ENCODE measurements around the gene RNF215.

Gene RNF215

DNA sequence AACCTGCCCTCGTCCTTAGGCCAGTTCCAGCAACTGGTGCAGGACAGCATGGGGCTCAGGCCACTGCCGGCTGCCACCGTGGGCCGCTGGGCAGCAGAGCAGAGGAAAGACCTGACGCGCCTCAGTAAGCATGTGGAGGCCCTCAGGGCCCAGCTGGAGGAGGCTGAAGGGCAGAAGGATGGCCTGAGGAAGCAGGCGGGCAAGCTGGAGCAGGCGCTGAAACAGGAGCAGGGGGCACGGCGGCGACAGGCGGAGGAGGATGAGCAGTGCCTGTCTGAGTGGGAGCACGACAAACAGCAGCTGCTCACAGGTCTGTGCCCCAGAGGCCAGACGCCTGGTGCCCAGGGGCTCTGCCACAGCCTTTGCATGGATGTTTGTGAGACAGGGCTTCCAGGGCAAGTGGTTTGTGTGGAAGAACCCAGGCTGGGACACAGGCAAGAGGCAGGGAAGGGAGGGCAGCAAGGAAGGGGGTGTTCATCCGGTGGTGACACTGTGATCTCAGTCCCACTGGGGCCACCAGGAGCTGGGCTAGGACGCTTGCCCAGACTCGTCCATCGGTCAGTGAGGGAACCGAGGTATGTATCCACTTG, 16.5 kb downstream of the RNF215 start:
- TF ChIP-seq, protein P1, sequence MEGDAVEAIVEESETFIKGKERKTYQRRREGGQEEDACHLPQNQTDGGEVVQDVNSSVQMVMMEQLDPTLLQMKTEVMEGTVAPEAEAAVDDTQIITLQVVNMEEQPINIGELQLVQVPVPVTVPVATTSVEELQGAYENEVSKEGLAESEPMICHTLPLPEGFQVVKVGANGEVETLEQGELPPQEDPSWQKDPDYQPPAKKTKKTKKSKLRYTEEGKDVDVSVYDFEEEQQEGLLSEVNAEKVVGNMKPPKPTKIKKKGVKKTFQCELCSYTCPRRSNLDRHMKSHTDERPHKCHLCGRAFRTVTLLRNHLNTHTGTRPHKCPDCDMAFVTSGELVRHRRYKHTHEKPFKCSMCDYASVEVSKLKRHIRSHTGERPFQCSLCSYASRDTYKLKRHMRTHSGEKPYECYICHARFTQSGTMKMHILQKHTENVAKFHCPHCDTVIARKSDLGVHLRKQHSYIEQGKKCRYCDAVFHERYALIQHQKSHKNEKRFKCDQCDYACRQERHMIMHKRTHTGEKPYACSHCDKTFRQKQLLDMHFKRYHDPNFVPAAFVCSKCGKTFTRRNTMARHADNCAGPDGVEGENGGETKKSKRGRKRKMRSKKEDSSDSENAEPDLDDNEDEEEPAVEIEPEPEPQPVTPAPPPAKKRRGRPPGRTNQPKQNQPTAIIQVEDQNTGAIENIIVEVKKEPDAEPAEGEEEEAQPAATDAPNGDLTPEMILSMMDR (IDR thresholded peaks at IDR 0.05; ENCODE audit: control insufficient read depth, insufficient read depth, low read depth, low read length, missing control alignments): no peak
- DNase-seq (ENCODE audit: low read depth): no peak
- H3K4me3 ChIP-seq (ENCODE audit: control insufficient read depth, low read depth, low read length): no peak overlapping the region

DNA sequence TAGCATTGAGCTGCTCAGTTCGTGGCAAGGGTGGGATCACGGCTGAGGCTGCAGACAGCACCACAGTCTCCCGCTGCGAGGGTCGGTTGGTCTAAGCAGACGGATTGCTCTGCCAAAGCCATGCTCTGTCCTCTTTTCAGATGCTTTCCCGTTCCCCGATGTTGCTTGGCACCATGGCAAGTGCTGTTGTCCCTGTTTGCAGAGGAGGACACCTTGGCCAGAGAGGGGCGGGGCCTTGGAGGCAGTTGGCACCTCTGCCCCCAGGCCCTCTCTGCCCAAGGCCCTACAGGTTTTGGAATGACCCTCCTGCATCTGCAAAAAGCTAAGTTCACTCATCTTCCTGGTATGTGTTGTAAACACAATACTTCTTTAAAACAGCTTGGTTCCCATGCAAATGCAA, 18.8 kb downstream of the RNF215 start:
- no peak overlapping the region for H3K4me3 ChIP-seq (ENCODE audit: control insufficient read depth, low read depth, low read length)
- TF ChIP-seq, protein P1 (IDR thresholded peaks at IDR 0.05; ENCODE audit: control insufficient read depth, insufficient read depth, low read depth, low read length, missing control alignments): no peak
- no peak for DNase-seq (ENCODE audit: low read depth)

DNA sequence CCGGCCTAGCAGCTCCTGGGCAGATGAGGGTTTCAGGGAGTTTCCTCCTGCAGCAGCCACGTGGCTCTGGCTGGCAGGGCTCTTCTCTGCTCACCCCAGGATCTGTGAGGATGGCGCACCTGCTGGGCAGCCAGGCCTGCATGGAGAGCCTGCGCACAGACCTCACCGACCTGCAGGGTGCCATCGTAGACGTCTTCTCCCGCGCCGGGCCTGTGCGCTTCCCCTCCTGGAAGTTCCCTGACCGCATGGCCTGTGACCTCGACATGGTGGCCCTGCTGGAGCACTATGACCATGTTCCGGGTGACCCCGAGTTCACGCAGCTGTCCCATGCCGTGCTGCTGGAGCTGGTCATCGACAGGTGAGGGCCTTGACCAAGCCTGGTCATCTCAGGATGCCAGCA, 21.3 kb downstream of the RNF215 start:
- TF ChIP-seq, protein P1 (IDR thresholded peaks at IDR 0.05; ENCODE audit: control insufficient read depth, insufficient read depth, low read depth, low read length, missing control alignments): no peak
- DNase-seq (ENCODE audit: low read depth): no peak
- H3K4me3 ChIP-seq (ENCODE audit: control insufficient read depth, low read depth, low read length): no peak overlapping the region

DNA sequence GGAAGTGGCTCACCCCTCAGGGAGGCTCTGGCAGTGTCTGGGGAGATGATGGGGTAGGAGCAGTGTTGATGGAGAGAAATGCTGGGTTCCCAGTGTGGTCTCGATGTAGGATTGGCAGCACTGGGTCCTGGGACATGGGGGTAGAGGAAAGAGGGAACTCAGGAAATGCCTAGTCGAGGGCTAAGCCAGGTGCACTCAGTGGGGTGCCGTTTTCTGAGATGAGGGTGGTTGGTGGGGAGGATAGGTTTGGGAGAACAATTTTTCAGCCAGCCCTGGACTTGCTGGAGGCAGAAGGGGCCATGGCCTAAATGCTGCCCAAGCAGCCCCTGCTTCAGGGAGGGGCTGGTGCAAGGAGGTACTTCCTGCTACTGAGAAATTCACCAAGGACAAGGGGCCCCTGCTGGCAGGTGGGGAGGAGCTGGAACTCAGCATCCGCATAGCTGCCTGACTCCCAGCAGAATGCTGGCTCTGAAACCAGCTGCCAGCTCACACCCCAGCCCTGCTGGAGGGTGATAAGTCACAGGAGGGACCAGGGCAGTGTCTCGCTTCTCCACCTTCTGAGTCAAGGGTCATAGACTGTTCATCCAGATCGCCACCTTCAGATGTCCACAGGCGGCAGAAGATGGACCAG, 24.4 kb downstream of the RNF215 start:
- no peak for DNase-seq (ENCODE audit: low read depth)
- TF ChIP-seq, protein P1 (IDR thresholded peaks at IDR 0.05; ENCODE audit: control insufficient read depth, insufficient read depth, low read depth, low read length, missing control alignments): no peak
- no peak overlapping the region for H3K4me3 ChIP-seq (ENCODE audit: control insufficient read depth, low read depth, low read length)

DNA sequence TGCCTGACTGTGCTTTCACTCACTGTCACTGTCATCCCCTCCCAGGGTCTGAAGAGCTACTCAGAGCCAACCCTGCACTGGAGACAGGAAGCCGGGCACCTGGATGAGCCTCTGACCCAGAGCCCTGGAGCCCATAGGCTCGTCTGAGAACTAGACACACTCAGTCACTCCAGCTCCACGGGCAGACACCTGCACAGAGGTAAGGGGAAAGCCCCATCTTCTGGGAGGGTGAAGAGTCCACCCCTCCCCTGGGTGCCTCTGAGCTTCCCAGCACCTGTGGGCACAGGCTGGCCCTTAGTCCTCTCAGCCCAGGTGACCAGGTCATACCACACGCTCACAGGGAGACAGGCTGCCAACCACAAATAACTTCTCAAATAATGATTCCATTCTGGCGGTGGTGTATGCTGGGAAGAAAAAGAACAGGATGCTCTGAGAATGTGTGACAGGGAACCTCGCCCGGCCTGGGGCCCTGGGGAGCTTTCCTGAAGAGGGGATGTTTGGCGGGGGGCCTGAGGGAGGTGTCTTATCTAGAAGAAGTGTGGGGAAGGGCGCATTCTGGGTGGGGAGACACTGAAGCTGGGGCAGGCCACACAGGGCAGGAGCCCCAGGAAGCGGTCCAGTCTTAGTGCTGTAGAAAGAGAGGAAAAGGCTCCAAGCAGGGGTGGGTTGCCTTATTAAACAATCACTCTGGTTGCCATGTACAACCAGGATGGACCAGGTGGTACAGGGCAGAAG, 25.1 kb downstream of the RNF215 start:
- TF ChIP-seq, protein P1 (IDR thresholded peaks at IDR 0.05; ENCODE audit: control insufficient read depth, insufficient read depth, low read depth, low read length, missing control alignments): no peak
- no peak for DNase-seq (ENCODE audit: low read depth)
- no peak overlapping the region for H3K4me3 ChIP-seq (ENCODE audit: control insufficient read depth, low read depth, low read length)

DNA sequence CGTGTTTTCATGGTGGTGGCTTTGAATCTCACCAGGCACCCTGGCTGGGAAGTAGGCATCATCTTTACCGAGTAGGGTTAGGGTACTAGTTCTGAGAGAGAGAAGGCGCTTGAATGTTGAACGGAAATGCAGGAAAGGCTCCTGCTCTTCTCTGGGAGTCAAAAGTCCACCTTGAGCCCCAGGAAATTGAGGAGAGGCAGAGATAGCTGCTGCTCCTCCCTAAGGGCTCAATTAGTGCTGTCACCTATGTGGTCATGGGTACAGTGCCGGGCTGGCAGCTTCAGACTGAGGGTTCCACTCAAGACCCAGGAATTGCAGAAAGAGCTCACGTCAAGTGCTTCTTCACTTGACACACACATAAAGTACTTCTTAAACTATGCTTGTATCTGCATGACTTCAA, 28.7 kb downstream of the RNF215 start:
- no peak overlapping the region for H3K4me3 ChIP-seq (ENCODE audit: control insufficient read depth, low read depth, low read length)
- TF ChIP-seq, protein P1 (IDR thresholded peaks at IDR 0.05; ENCODE audit: control insufficient read depth, insufficient read depth, low read depth, low read length, missing control alignments): no peak
- DNase-seq (ENCODE audit: low read depth): no peak

All from AG09309 (cell line).